HepG2 (cell line): ENCODE measurements around the gene TMOD3. TPM values are rescaled to one million over a fixed set of nuclear protein-coding genes. Genes with fewer than 3 reads are reported as not detected.

Experiments used
- ATAC-seq: fragments of 200-7000 bp; cut with Tn5 transposase; 3 replicates; pipeline ENCODE4 v1.9.1; 2020; ENCODE audit warnings: mild to moderate bottlenecking, moderate library complexity
- BruUV-seq: library from RNA; stranded (reverse); fragments of 400-500 nt; replicated peaks from 2 replicates; lab custom pipeline; 2021; lab: Mats Ljungman, UMichigan
- CTCF ChIA-PET: fragments of 300-600 bp; formaldehyde crosslinking; extraction: SDS; loops from one replicate; lab custom pipeline; 2021; ENCODE audit warnings: low total read pairs, inconsistent platforms, low intra/inter-chr PET ratio; lab: Yijun Ruan, JAX
- POLR2A ChIA-PET: fragments of 350-600 bp; sonication (Branson Sonifier 250); formaldehyde crosslinking; loops from one replicate; lab custom pipeline; 2020; ENCODE audit warnings: antibody characterized with exemption, inconsistent platforms; lab: Yijun Ruan, JAX
- DNase-seq: peaks from one replicate; pipeline ENCODE4 v3.0.0-alpha.2; 2015; ENCODE audit warnings: low spot score
- FAIRE-seq: peaks from 3 replicates; lab custom pipeline; 2011; peaks lifted over from hg19 to GRCh38; lab: Jason Lieb, UNC
- H2AFZ ChIP-seq: one replicate; pipeline ENCODE4 v1.6.1; 2011; ENCODE audit warnings: low read length, inconsistent platforms
- H3K27ac ChIP-seq: fragments of 300-600 bp; 3 replicates; pipeline ENCODE4 v1.8.0; 2011; ENCODE audit warnings: mixed run types, mild to moderate bottlenecking, mixed read lengths, low read length, inconsistent platforms; ENCODE audit not compliant: insufficient read depth; ENCODE audit errors: extremely low read length
- H3K27me3 ChIP-seq, 2 experiments: fragments of 200-600 bp in 1 of 2; 2 replicates in 1 of 2; 3 replicates in 1 of 2; pipeline versions ENCODE4 v1.6.0 to v1.8.0; 2011; ENCODE audit warnings: low read length in 2 of 2, mild to moderate bottlenecking in 2 of 2, moderate library complexity in 2 of 2, inconsistent platforms in 1 of 2; ENCODE audit not compliant: insufficient read depth in 2 of 2, control insufficient read depth in 1 of 2
- H3K36me3 ChIP-seq, 2 experiments: fragments of 200-600 bp in 1 of 2; replicated peaks in 1 of 2; 2 replicates in 1 of 2; 3 replicates in 1 of 2; pipeline versions ENCODE4 v1.5.1 to v1.8.0; 2011; ENCODE audit warnings: low read length in 2 of 2, inconsistent platforms in 1 of 2; ENCODE audit not compliant: insufficient read depth in 2 of 2, control insufficient read depth in 1 of 2
- H3K4me1 ChIP-seq: 2 replicates; pipeline ENCODE4 v1.5.1; 2012; ENCODE audit warnings: low read length, inconsistent platforms; ENCODE audit not compliant: insufficient read depth
- H3K4me2 ChIP-seq: 2 replicates; pipeline ENCODE4 v1.6.0; 2011; ENCODE audit warnings: low read depth, low read length, inconsistent platforms
- H3K4me3 ChIP-seq, 3 experiments: fragments of 200-600 bp in 1 of 3; sonication (generic), shearing (Covaris generic) in 1 of 3; replicated peaks in 1 of 3; 2 replicates each; pipeline ENCODE4 v1.5.1; 2011 to 2016; ENCODE audit warnings: low read length in 3 of 3, inconsistent platforms in 2 of 3, low read depth in 2 of 3, mild to moderate bottlenecking in 2 of 3, control low read depth in 1 of 3, mixed read lengths in 1 of 3; ENCODE audit not compliant: insufficient read depth in 1 of 3
- H3K79me2 ChIP-seq: one replicate; pipeline ENCODE4 v1.6.1; 2011; ENCODE audit warnings: low read length, inconsistent platforms; ENCODE audit not compliant: insufficient read depth
- H3K9ac ChIP-seq: 2 replicates; pipeline ENCODE4 v1.6.0; 2011; ENCODE audit warnings: mild to moderate bottlenecking, low read depth, low read length, inconsistent platforms; ENCODE audit not compliant: insufficient read depth
- H3K9me3 ChIP-seq: 2 replicates; pipeline ENCODE4 v1.5.1; 2012; ENCODE audit warnings: mild to moderate bottlenecking, low read length
- H4K20me1 ChIP-seq: 2 replicates; pipeline ENCODE4 v1.6.0; 2011; ENCODE audit warnings: inconsistent platforms, mild to moderate bottlenecking, low read length, moderate library complexity; ENCODE audit not compliant: insufficient read depth
- EZH2 ChIP-seq: conservative IDR thresholded peaks from 2 replicates; pipeline ENCODE4 v1.6.1; 2012; ENCODE audit warnings: mild to moderate bottlenecking, low read depth, low read length, moderate library complexity
- MXI1 ChIP-seq: IDR thresholded peaks from 3 replicates; pipeline ENCODE4 v1.6.1; 2012; ENCODE audit warnings: low read depth, low read length, inconsistent platforms, borderline replicate concordance
- NFATC3 ChIP-seq: sonication (generic); formaldehyde crosslinking; IDR thresholded peaks from 2 replicates; pipeline ENCODE4 v1.5.1; 2020; ENCODE audit warnings: mild to moderate bottlenecking, missing genetic modification reagents
- SNRNP70 ChIP-seq: fragments of 200-400 bp; formaldehyde crosslinking; IDR thresholded peaks from 2 replicates; pipeline ENCODE4 v1.6.1; 2017; ENCODE audit warnings: mild to moderate bottlenecking, low read depth, low read length, moderate library complexity
- SRF ChIP-seq: IDR thresholded peaks from 2 replicates; pipeline ENCODE4 v1.6.1; 2011; ENCODE audit warnings: mild to moderate bottlenecking, low read depth, low read length, moderate library complexity
- TEAD2 ChIP-seq: sonication (generic); formaldehyde crosslinking; IDR thresholded peaks from 2 replicates; pipeline ENCODE4 v1.9.0; 2021; ENCODE audit warnings: missing genetic modification reagents
- ZFP1 ChIP-seq: IDR thresholded peaks from 2 replicates; pipeline ENCODE4 v1.6.1; 2016
- ZNF121 ChIP-seq: sonication (generic); formaldehyde crosslinking; IDR thresholded peaks from 2 replicates; pipeline ENCODE4 v1.5.0; 2020; ENCODE audit warnings: mild to moderate bottlenecking, missing genetic modification reagents
- ZNF3 ChIP-seq: IDR thresholded peaks from 2 replicates; pipeline ENCODE4 v1.7.0; 2017; ENCODE audit warnings: inconsistent platforms
- ZNF34 ChIP-seq: sonication (generic); formaldehyde crosslinking; IDR thresholded peaks from 2 replicates; pipeline ENCODE4 v1.4.0; 2020; ENCODE audit warnings: mild to moderate bottlenecking, missing genetic modification reagents, borderline replicate concordance
- ZNF44 ChIP-seq: sonication (generic); formaldehyde crosslinking; IDR thresholded peaks from 2 replicates; pipeline ENCODE4 v1.5.1; 2020; ENCODE audit warnings: mild to moderate bottlenecking, missing genetic modification reagents
- ZNF460 ChIP-seq: sonication (generic); formaldehyde crosslinking; IDR thresholded peaks from 2 replicates; pipeline ENCODE4 v1.5.1; 2020; ENCODE audit warnings: missing genetic modification reagents, mild to moderate bottlenecking, borderline replicate concordance
- ZNF484 ChIP-seq: sonication (generic); formaldehyde crosslinking; IDR thresholded peaks from 2 replicates; pipeline ENCODE4 v1.5.1; 2020; ENCODE audit warnings: mild to moderate bottlenecking, low read depth, missing genetic modification reagents, borderline replicate concordance
- WGBS: methylation state at CpG from one replicate; pipeline ENCODE4 v1.1.6; 2017; ENCODE audit warnings: low lambda C conversion rate; 5-methylcytosine and 5-hydroxymethylcytosine counted together
- in situ Hi-C: cut with HindIII; loops from 2 replicates; pipeline ENCODE4 v1.10.0; 2017; ENCODE audit warnings: low pct_unique_long_range_greater_than_20kb; ENCODE audit not compliant: extremely low pct_ligation_motif_present
- intact Hi-C: fragments of 100-400 bp; cut with micrococcal nuclease; formaldehyde crosslinking; loops from one replicate; pipeline ENCODE4 v1.10.0; 2022; ENCODE audit not compliant: unreplicated experiment
- polyA plus RNA-seq, 8 experiments: library from polyadenylated mRNA; depleted of rRNA in 3 of 8; stranded (reverse) in 7 of 8; unstranded in 1 of 8; fragments of >200 nt; fragmentation: Illumina TruSeq in 4 of 8; extraction: Trizol in 4 of 8; gene quantifications; 2 replicates each; pipeline versions ENCODE4 v1.2.1 to v1.2.3, GENCODE V29; 2011 to 2016; ENCODE audit warnings: low read depth in 4 of 8, missing spikeins in 1 of 8, mixed read lengths in 1 of 8; ENCODE audit not compliant: insufficient read depth in 1 of 8
- total RNA-seq, 5 experiments: library from RNA; depleted of rRNA; stranded (reverse); fragments of >200 nt; fragmentation: Illumina TruSeq; extraction: Trizol; gene quantifications; 2 replicates each; pipeline ENCODE4 v1.2.3, GENCODE V29; 2016; ENCODE audit warnings: low read depth in 1 of 5
- TF ChIP-seq, protein P1 (sequence below): sonication (generic); formaldehyde crosslinking; IDR thresholded peaks from 2 replicates; pipeline ENCODE4 v1.5.1; 2020; ENCODE audit warnings: mild to moderate bottlenecking, missing genetic modification reagents, borderline replicate concordance
- TF ChIP-seq, protein P2 (sequence below): sonication (generic); formaldehyde crosslinking; IDR thresholded peaks from 2 replicates; pipeline ENCODE4 v1.9.0; 2021; ENCODE audit warnings: missing genetic modification reagents, mild to moderate bottlenecking, borderline replicate concordance

The TMOD3 gene
- total and polyA plus RNA-seq, 2 of the 13 experiments (the other 11 are each of a cell fraction or from before 2014, with no cell fraction given), result 5.1 to 23.2 TPM

DNA sequence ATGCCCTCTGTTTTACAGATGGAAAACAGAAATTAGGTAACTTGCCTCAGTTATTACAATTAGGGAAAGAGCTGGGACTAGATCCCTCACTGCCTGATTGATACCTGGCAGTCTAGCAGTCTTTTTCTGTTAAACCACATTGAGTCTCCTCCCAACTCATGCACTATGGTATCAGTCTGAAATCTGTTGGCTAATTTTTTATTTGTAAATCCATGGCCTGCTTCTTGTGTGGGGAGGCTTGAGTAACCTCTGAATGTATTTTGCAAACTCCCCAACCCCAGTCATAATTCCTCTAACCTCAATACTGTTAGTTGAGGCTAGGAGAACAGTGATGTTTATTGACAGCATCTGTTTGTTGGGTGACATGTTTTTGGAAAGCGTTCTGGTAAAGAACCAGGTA is 35.9 kb downstream of the TMOD3 start (continued):
- TF ChIP-seq, protein P1, sequence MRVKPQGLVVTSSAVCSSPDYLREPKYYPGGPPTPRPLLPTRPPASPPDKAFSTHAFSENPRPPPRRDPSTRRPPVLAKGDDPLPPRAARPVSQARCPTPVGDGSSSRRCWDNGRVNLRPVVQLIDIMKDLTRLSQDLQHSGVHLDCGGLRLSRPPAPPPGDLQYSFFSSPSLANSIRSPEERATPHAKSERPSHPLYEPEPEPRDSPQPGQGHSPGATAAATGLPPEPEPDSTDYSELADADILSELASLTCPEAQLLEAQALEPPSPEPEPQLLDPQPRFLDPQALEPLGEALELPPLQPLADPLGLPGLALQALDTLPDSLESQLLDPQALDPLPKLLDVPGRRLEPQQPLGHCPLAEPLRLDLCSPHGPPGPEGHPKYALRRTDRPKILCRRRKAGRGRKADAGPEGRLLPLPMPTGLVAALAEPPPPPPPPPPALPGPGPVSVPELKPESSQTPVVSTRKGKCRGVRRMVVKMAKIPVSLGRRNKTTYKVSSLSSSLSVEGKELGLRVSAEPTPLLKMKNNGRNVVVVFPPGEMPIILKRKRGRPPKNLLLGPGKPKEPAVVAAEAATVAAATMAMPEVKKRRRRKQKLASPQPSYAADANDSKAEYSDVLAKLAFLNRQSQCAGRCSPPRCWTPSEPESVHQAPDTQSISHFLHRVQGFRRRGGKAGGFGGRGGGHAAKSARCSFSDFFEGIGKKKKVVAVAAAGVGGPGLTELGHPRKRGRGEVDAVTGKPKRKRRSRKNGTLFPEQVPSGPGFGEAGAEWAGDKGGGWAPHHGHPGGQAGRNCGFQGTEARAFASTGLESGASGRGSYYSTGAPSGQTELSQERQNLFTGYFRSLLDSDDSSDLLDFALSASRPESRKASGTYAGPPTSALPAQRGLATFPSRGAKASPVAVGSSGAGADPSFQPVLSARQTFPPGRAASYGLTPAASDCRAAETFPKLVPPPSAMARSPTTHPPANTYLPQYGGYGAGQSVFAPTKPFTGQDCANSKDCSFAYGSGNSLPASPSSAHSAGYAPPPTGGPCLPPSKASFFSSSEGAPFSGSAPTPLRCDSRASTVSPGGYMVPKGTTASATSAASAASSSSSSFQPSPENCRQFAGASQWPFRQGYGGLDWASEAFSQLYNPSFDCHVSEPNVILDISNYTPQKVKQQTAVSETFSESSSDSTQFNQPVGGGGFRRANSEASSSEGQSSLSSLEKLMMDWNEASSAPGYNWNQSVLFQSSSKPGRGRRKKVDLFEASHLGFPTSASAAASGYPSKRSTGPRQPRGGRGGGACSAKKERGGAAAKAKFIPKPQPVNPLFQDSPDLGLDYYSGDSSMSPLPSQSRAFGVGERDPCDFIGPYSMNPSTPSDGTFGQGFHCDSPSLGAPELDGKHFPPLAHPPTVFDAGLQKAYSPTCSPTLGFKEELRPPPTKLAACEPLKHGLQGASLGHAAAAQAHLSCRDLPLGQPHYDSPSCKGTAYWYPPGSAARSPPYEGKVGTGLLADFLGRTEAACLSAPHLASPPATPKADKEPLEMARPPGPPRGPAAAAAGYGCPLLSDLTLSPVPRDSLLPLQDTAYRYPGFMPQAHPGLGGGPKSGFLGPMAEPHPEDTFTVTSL (CRISPR knock-in tag), result no peak
- TF ChIP-seq SRF, result no peak

DNA sequence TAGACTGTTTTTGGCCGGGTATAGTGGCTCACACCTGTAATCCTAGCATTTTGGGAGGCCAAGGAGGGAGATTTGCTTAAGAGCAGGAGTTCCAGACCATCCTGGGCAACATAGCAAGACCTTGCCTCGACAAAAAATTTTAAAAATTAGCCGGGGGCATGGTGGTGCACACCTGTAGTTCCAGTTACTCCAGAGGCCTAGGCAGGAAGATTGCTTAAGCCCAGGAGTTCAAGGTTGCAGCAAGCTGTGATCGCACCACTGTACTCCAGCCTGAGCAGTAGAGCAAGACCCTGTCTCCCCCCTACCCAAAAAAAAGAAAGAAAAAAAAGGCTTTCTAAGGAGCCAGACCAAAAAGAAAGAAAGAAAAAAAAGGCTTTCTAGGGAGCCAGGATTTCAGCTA is 36.7 kb downstream of the TMOD3 start:
- ATAC-seq, result no peak
- no peak overlapping the region for H3K27ac ChIP-seq
- H2AFZ ChIP-seq, result no peak overlapping the region
- peaks cover 14 to 33% of the 10 kb centered on the region in 2 experiments for H3K36me3 ChIP-seq
- peaks cover 5% of the 10 kb centered on the region for H3K79me2 ChIP-seq
- no TSS peak for BruUV-seq
- no peak overlapping the region for H3K4me2 ChIP-seq
- POLR2A ChIA-PET, result interaction anchor here (1.0 kb wide), 1 partner anchor 31 kb away, joined by 3 read pairs; no protein-coding TSS in a partner anchor
- intact Hi-C loops, result loop anchor here (5.0 kb wide), 1 partner anchor 34 kb away; no protein-coding TSS in a partner anchor
- H3K4me3 ChIP-seq, result no peak overlapping the region
- no peaks in the 10 kb centered on the region for H4K20me1 ChIP-seq
- in situ Hi-C loops, result no loop called here
- H3K4me1 ChIP-seq, result peaks cover 25% of the 10 kb centered on the region
- 84% methylated on average over 4 of the region's 4 CpGs for WGBS
- DNase-seq, result no peak
- CTCF ChIA-PET, result no interaction called here
- no peak overlapping the region for H3K9ac ChIP-seq
- H3K9me3 ChIP-seq, result no peaks in the 10 kb centered on the region
- FAIRE-seq, result no peak
- no peaks in the 10 kb centered on the region for H3K27me3 ChIP-seq
- TF ChIP-seq ZNF121 (CRISPR knock-in tag) (peak; percentile 61; the same call in 1 of the 2 replicates), NFATC3 (CRISPR knock-in tag) (no peak), MXI1 (no peak), ZNF3 (CRISPR knock-in tag) (peak; percentile 67; the same call in 1 of the 2 replicates), ZFP1 (CRISPR knock-in tag) (no peak), ZNF484 (CRISPR knock-in tag) (no peak), EZH2 (no peak), SNRNP70 (no peak), ZNF34 (CRISPR knock-in tag) (no peak), ZNF460 (CRISPR knock-in tag) (peak; percentile 60; the same call in 1 of the 2 replicates), TEAD2 (CRISPR knock-in tag) (no peak), ZNF44 (CRISPR knock-in tag) (no peak)
- TF ChIP-seq, protein P2, sequence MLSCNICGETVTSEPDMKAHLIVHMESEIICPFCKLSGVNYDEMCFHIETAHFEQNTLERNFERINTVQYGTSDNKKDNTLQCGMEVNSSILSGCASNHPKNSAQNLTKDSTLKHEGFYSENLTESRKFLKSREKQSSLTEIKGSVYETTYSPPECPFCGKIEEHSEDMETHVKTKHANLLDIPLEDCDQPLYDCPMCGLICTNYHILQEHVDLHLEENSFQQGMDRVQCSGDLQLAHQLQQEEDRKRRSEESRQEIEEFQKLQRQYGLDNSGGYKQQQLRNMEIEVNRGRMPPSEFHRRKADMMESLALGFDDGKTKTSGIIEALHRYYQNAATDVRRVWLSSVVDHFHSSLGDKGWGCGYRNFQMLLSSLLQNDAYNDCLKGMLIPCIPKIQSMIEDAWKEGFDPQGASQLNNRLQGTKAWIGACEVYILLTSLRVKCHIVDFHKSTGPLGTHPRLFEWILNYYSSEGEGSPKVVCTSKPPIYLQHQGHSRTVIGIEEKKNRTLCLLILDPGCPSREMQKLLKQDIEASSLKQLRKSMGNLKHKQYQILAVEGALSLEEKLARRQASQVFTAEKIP (CRISPR knock-in tag), result no peak
